SK-N-SH treated with all-trans-retinoic acid at 6 μM for 48 hours (cell line): ENCODE results near the gene LMNB1.

Experiments
- ATAC-seq: fragments of 200-7000 bp; cut with Tn5 transposase; 3 replicates; pipeline ENCODE4 v1.9.1; 2020; ENCODE audit warnings: mild to moderate bottlenecking, moderate library complexity
- ARNTL ChIP-seq: fragments of 450-650 bp; formaldehyde crosslinking; IDR thresholded peaks from 2 replicates; pipeline ENCODE4 v1.5.0; 2020; ENCODE audit warnings: low read depth, mild to moderate bottlenecking, moderate library complexity, borderline replicate concordance
- BACH2 ChIP-seq: fragments of 250-450 bp; sonication (Bioruptor Pico); IDR thresholded peaks from 2 replicates; pipeline ENCODE4 v1.9.0; 2021; ENCODE audit warnings: mild to moderate bottlenecking, borderline replicate concordance
- CSDC2 ChIP-seq: fragments of 250-450 bp; sonication (Bioruptor Pico); IDR thresholded peaks from 2 replicates; pipeline ENCODE4 v1.5.0; 2020; ENCODE audit warnings: mild to moderate bottlenecking, moderate library complexity
- ESRRG ChIP-seq: fragments of 250-450 bp; sonication (Bioruptor Pico); IDR thresholded peaks from 2 replicates; pipeline ENCODE4 v1.6.1; 2021; ENCODE audit warnings: mild to moderate bottlenecking
- ISL1 ChIP-seq: fragments of 250-450 bp; sonication (Bioruptor Pico); IDR thresholded peaks from 2 replicates; pipeline ENCODE4 v2.1.2; 2022; ENCODE audit warnings: mild to moderate bottlenecking, moderate library complexity
- OSR1 ChIP-seq: fragments of 250-450 bp; sonication (Bioruptor Pico); IDR thresholded peaks from 2 replicates; pipeline ENCODE4 v1.8.0; 2022; ENCODE audit warnings: moderate library complexity, mild to moderate bottlenecking, inconsistent platforms
- POU6F1 ChIP-seq: fragments of 250-450 bp; sonication (Bioruptor Pico); IDR thresholded peaks from 2 replicates; pipeline ENCODE4 v1.8.0; 2021; ENCODE audit warnings: low read depth, mild to moderate bottlenecking, moderate library complexity, borderline replicate concordance
- PPARA ChIP-seq: fragments of 250-450 bp; sonication (Bioruptor Pico); IDR thresholded peaks from 2 replicates; pipeline ENCODE4 v1.5.0; 2020; ENCODE audit warnings: mild to moderate bottlenecking, borderline replicate concordance
- RARB ChIP-seq: fragments of 250-450 bp; sonication (Bioruptor Pico); IDR thresholded peaks from 2 replicates; pipeline ENCODE4 v1.8.0; 2021; ENCODE audit warnings: mild to moderate bottlenecking, moderate library complexity
- SNAI2 ChIP-seq: fragments of 250-450 bp; sonication (Bioruptor Pico); IDR thresholded peaks from 2 replicates; pipeline ENCODE4 v1.5.0; 2020; ENCODE audit warnings: mild to moderate bottlenecking, moderate library complexity
- TCF4 ChIP-seq: fragments of 250-450 bp; sonication (Bioruptor Pico); IDR thresholded peaks from 2 replicates; pipeline ENCODE4 v1.8.0; 2021; ENCODE audit warnings: mild to moderate bottlenecking, moderate library complexity, borderline replicate concordance
- TOX ChIP-seq: fragments of 250-450 bp; sonication (Bioruptor Pico); IDR thresholded peaks from 2 replicates; pipeline ENCODE4 v1.8.0; 2021; ENCODE audit warnings: mild to moderate bottlenecking, moderate library complexity, borderline replicate concordance
- ZC3H10 ChIP-seq: fragments of 250-450 bp; sonication (Bioruptor Pico); IDR thresholded peaks from 2 replicates; pipeline ENCODE4 v1.5.1; 2021; ENCODE audit warnings: mild to moderate bottlenecking, moderate library complexity
- ZFP3 ChIP-seq: fragments of 250-450 bp; sonication (Bioruptor Pico); IDR thresholded peaks from 2 replicates; pipeline ENCODE4 v1.5.0; 2020; ENCODE audit warnings: mild to moderate bottlenecking, moderate library complexity
- ZFP30 ChIP-seq: fragments of 450-650 bp; formaldehyde crosslinking; IDR thresholded peaks from 2 replicates; pipeline ENCODE4 v1.5.0; 2022; ENCODE audit warnings: mild to moderate bottlenecking, moderate library complexity
- ZNF565 ChIP-seq: fragments of 450-650 bp; formaldehyde crosslinking; conservative IDR thresholded peaks from 2 replicates; pipeline ENCODE4 v1.5.0; 2020; ENCODE audit warnings: low read depth, mild to moderate bottlenecking, moderate library complexity
- ZNF70 ChIP-seq: fragments of 450-650 bp; formaldehyde crosslinking; IDR thresholded peaks from 2 replicates; pipeline ENCODE4 v1.5.0; 2020; ENCODE audit warnings: mild to moderate bottlenecking, moderate library complexity
- ZNF8 ChIP-seq: fragments of 450-650 bp; formaldehyde crosslinking; IDR thresholded peaks from 2 replicates; pipeline ENCODE4 v1.5.0; 2020; ENCODE audit warnings: mild to moderate bottlenecking, moderate library complexity
- TF ChIP-seq, protein P1 (sequence below): fragments of 250-450 bp; sonication (Bioruptor Pico); IDR thresholded peaks from 2 replicates; pipeline ENCODE4 v1.8.0; 2020; ENCODE audit warnings: mild to moderate bottlenecking, moderate library complexity, borderline replicate concordance
- TF ChIP-seq, protein P2 (sequence below): fragments of 250-450 bp; sonication (Bioruptor Pico); IDR thresholded peaks from 2 replicates; pipeline ENCODE4 v1.5.0; 2020; ENCODE audit warnings: mild to moderate bottlenecking, moderate library complexity
- TF ChIP-seq, protein P3 (sequence below): fragments of 250-450 bp; sonication (Bioruptor Pico); IDR thresholded peaks from 2 replicates; pipeline ENCODE4 v1.5.1; 2020; ENCODE audit warnings: low read depth, mild to moderate bottlenecking, moderate library complexity

Gene LMNB1

GRCh38 chr5:126847826-126848251, 70.9 kb downstream of the LMNB1 start:
- TF ChIP-seq TOX (CRISPR knock-in tag) (no peak), SNAI2 (CRISPR knock-in tag) (no peak), RARB (no peak)
- TF ChIP-seq, all 23 proteins: peak for 0
- ATAC-seq = no peak; the same call in 2 of the 3 replicates

DNA sequence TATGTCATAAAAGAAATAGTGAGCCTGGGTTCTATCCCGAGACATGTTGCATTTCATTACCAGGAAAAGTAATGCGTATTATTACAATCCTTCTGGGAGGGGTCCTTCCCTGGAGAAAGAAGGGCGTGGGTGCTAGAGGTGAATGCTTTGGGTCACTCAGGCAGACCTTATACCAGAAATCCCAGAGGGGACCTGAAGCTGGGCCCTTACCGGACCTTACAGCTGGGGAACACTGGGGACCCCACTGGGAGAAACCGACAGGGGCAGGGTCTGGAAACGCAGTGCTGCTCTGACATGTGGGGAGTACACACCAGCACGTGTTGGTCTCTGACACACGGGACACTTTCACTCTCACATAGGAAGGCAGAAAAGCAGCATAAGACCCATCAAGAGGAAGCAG, 71.3 kb downstream of the LMNB1 start:
- TF ChIP-seq ZNF565 (CRISPR knock-in tag) = no peak
- TF ChIP-seq, protein P1, sequence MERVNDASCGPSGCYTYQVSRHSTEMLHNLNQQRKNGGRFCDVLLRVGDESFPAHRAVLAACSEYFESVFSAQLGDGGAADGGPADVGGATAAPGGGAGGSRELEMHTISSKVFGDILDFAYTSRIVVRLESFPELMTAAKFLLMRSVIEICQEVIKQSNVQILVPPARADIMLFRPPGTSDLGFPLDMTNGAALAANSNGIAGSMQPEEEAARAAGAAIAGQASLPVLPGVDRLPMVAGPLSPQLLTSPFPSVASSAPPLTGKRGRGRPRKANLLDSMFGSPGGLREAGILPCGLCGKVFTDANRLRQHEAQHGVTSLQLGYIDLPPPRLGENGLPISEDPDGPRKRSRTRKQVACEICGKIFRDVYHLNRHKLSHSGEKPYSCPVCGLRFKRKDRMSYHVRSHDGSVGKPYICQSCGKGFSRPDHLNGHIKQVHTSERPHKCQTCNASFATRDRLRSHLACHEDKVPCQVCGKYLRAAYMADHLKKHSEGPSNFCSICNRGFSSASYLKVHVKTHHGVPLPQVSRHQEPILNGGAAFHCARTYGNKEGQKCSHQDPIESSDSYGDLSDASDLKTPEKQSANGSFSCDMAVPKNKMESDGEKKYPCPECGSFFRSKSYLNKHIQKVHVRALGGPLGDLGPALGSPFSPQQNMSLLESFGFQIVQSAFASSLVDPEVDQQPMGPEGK (CRISPR knock-in tag) = no peak
- no peak for TF ChIP-seq TOX (CRISPR knock-in tag)
- TF ChIP-seq ESRRG = no peak
- TF ChIP-seq ZFP30 (CRISPR knock-in tag) = no peak
- no peak for TF ChIP-seq RARB
- TF ChIP-seq POU6F1 (CRISPR knock-in tag) = no peak
- TF ChIP-seq ZNF8 = no peak
- TF ChIP-seq PPARA (CRISPR knock-in tag) = no peak
- no peak for TF ChIP-seq ZNF70 (CRISPR knock-in tag)
- TF ChIP-seq, protein P2, sequence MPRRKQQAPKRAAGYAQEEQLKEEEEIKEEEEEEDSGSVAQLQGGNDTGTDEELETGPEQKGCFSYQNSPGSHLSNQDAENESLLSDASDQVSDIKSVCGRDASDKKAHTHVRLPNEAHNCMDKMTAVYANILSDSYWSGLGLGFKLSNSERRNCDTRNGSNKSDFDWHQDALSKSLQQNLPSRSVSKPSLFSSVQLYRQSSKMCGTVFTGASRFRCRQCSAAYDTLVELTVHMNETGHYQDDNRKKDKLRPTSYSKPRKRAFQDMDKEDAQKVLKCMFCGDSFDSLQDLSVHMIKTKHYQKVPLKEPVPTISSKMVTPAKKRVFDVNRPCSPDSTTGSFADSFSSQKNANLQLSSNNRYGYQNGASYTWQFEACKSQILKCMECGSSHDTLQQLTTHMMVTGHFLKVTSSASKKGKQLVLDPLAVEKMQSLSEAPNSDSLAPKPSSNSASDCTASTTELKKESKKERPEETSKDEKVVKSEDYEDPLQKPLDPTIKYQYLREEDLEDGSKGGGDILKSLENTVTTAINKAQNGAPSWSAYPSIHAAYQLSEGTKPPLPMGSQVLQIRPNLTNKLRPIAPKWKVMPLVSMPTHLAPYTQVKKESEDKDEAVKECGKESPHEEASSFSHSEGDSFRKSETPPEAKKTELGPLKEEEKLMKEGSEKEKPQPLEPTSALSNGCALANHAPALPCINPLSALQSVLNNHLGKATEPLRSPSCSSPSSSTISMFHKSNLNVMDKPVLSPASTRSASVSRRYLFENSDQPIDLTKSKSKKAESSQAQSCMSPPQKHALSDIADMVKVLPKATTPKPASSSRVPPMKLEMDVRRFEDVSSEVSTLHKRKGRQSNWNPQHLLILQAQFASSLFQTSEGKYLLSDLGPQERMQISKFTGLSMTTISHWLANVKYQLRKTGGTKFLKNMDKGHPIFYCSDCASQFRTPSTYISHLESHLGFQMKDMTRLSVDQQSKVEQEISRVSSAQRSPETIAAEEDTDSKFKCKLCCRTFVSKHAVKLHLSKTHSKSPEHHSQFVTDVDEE (CRISPR knock-in tag) = no peak
- no peak for ATAC-seq

GRCh38 chr5:126849101-126849678, 72.3 kb downstream of the LMNB1 start:
- no peak for ATAC-seq
- no peak for TF ChIP-seq ISL1 (CRISPR knock-in tag)
- TF ChIP-seq PPARA (CRISPR knock-in tag) = no peak
- no peak for TF ChIP-seq CSDC2 (CRISPR knock-in tag)
- no peak for TF ChIP-seq TCF4
- TF ChIP-seq TOX (CRISPR knock-in tag) = no peak
- no peak for TF ChIP-seq ARNTL
- no peak for TF ChIP-seq OSR1 (CRISPR knock-in tag)
- no peak for TF ChIP-seq SNAI2 (CRISPR knock-in tag)
- TF ChIP-seq ZNF565 (CRISPR knock-in tag) = no peak
- no peak for TF ChIP-seq ZFP3 (CRISPR knock-in tag)

DNA sequence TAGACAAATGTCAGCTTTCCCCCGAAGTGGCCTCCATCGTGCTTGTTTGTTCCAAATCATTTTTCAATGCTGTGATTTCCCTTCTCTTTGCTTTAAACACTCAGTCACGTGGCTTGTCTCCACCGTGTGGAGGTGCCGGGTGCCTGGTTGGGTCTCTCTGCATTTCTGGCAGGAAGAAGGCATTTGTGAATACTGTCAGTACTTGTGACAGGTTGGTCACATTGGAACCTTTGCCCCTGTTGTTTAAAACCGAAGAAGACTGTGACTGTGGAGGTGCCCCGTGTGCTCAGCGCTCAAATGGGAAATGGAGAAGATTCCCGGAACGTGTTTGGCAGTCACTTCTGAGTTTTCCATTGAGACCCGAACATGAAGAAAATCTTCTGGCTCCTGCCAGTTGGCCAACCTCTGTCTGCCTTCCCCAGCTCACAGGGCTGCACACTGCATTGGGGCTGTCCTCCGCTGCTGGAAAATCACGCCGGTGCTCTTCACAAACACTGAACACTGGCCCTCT, 74.6 kb downstream of the LMNB1 start:
- no peak for ATAC-seq
- no peak for TF ChIP-seq TCF4
- TF ChIP-seq BACH2 (CRISPR knock-in tag) = no peak
- no peak for TF ChIP-seq PPARA (CRISPR knock-in tag)

DNA sequence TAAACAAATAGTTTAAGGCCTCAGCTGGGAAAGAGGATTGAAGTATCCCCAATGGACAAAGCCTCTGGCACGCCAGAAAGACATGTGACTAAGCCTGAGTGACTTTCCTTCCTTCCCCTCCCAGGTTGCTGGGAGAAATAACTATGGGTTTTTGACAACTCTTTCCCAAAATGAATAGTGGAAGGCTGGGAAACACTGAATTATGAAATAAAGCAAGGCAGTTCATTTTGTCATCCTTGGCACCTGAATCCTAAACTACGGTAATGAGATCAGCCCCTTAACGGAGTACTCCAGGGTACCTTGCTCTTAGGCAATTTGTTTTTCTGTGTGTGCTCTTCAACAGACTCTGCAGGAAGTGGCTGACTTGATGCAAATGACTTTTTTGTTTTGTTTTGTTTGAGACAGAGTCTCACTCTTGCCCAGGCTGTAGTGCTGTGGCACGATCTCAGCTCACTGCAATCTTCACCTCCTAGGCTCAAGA, 75.2 kb downstream of the LMNB1 start:
- no peak for ATAC-seq
- TF ChIP-seq, protein P3, sequence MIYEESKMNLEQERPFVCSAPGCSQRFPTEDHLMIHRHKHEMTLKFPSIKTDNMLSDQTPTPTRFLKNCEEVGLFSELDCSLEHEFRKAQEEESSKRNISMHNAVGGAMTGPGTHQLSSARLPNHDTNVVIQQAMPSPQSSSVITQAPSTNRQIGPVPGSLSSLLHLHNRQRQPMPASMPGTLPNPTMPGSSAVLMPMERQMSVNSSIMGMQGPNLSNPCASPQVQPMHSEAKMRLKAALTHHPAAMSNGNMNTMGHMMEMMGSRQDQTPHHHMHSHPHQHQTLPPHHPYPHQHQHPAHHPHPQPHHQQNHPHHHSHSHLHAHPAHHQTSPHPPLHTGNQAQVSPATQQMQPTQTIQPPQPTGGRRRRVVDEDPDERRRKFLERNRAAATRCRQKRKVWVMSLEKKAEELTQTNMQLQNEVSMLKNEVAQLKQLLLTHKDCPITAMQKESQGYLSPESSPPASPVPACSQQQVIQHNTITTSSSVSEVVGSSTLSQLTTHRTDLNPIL = no peak
- TF ChIP-seq OSR1 (CRISPR knock-in tag) (no peak), ZNF8 (no peak), BACH2 (CRISPR knock-in tag) (no peak), ZNF565 (CRISPR knock-in tag) (no peak), ESRRG (no peak), ZFP30 (CRISPR knock-in tag) (no peak), POU6F1 (CRISPR knock-in tag) (no peak), CSDC2 (CRISPR knock-in tag) (no peak), PPARA (CRISPR knock-in tag) (no peak), RARB (no peak), SNAI2 (CRISPR knock-in tag) (no peak), ZC3H10 (CRISPR knock-in tag) (no peak), ARNTL (no peak), ZNF70 (CRISPR knock-in tag) (no peak)
